ENCODE measurements around the gene NCKAP5. TPM values are rescaled to one million over a fixed set of nuclear protein-coding genes. Genes with fewer than 3 reads are reported as not detected.

The NCKAP5 gene
- polyA plus RNA-seq, 3 donors: not detected

DNA sequence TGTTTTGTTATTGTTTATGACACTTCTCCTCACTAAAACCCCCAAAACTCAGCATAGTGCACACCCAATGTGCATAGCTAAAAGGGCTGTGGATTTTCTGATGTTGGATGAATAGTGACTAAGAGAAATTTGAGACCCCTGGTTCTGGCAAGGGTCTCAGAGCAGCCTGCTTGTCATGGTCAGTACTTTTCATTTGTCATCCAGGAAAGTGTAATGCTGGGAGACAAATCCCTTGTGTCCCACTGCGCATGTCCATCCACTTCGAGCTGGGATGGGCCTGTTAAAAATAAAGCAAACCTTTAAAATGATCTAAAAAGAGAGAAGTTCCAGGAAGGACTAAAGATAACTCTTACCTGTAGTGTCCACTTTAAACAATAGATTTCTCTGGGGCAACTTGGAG, 851.3 kb downstream of the NCKAP5 start:
- Mint-ChIP-seq H3K27ac (no peak overlapping the region), H3K4me1 (no peaks in the 10 kb centered on the region), H3K36me3 (no peaks in the 10 kb centered on the region), H3K9me3 (peaks cover 0 to 3% (median 2%) of the 10 kb centered on the region in 7 donors), H3K27me3 (ENCODE audit: low read depth in 3 of 3) (no peaks in the 10 kb centered on the region), H3K4me3 (no peak overlapping the region)
- no peak overlapping the region for H3K27ac ChIP-seq (ENCODE audit: low read depth in 1 of 2, low read length in 2 of 2)
- intact Hi-C loops (cut with micrococcal nuclease): no loop called here
- no peaks in the 10 kb centered on the region for H3K9me3 ChIP-seq (replicated peaks in 1 of 2; ENCODE audit: control insufficient read depth in 1 of 2, insufficient read depth in 1 of 2, low read length in 2 of 2)
- H3K4me2 ChIP-seq (replicated peaks; ENCODE audit: extremely low read depth, low read length, poor library complexity, severe bottlenecking): no peak overlapping the region
- no peak overlapping the region for H3K4me3 ChIP-seq (replicated peaks in 1 of 3; ENCODE audit: low read depth in 2 of 3, low read length in 3 of 3)
- no peak for DNase-seq
- no peaks in the 10 kb centered on the region for H3K36me3 ChIP-seq (replicated peaks in 1 of 2; ENCODE audit: control insufficient read depth in 1 of 2, insufficient read depth in 2 of 2, low read length in 2 of 2)
- H4K20me1 ChIP-seq (ENCODE audit: insufficient read depth, low read length): no peaks in the 10 kb centered on the region
- no peaks in the 10 kb centered on the region for H3K4me1 ChIP-seq (ENCODE audit: control insufficient read depth in 1 of 2, insufficient read depth in 2 of 2, low read length in 2 of 2)
- H3K79me2 ChIP-seq (ENCODE audit: insufficient read depth, low read length): no peaks in the 10 kb centered on the region
- TF ChIP-seq CTCF (IDR thresholded peaks at IDR 0.05): no peak
- H2AFZ ChIP-seq (ENCODE audit: insufficient read depth, low read depth, low read length, poor library complexity, severe bottlenecking): no peak overlapping the region
- no peaks in the 10 kb centered on the region for H3K27me3 ChIP-seq (ENCODE audit: control insufficient read depth in 2 of 2, insufficient read depth in 2 of 2, low read length in 2 of 2)
- WGBS (ENCODE audit: insufficient coverage): no CpG with 5 or more reads among the region's 2 CpGs
- no peak overlapping the region for H3K9ac ChIP-seq (ENCODE audit: insufficient read depth, low read length, poor library complexity, severe bottlenecking)

DNA sequence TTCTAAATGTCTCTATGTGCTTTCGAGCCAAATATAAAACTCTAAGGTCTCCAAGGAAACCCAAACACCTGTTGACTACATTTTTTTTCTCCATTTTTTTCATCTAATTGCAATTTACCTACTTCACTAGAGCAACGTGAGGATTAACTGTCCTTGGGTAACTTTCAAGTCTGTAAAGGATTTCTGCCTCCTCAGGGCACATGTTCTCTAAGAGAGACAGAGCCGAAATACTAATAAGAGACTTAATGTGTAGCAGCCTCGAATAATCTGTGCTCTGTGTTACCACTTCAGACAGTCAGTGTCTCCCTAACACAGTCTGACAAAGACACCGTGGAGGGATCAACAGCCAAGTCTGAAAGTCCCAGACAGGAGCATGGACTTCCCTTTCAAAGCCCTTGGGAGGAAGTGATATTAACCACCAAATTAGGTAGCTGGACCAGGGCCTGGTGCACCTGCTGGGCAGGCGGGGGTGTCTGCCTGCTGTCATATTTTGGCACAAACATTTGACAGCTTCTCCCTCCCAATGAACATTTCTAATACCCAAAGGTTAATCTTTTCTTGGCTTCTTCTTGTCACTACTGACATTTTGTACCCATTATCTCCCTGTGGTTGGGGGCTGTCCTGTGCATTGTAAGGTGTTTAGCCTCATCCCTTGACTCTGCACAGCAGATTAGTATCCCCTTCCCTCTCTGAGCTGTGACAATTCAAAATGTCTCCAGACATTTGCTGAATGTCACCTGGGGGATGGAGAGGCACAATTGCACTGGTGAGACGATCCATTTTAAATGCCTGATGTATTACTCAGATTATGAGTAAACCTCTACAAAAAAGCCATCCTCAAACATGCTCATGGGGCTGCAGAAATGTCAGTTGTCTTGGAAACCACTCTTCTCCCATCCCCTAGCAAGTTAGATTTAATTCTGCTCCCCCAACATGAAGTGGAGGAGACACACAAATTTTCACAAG, 852.6 kb downstream of the NCKAP5 start:
- Histone ChIP-seq H3K27me3 (ENCODE audit: control insufficient read depth in 2 of 2, insufficient read depth in 2 of 2, low read length in 2 of 2) (no peaks in the 10 kb centered on the region), H3K9ac (ENCODE audit: insufficient read depth, low read length, poor library complexity, severe bottlenecking) (no peak overlapping the region), H3K9me3 (replicated peaks in 1 of 2; ENCODE audit: control insufficient read depth in 1 of 2, insufficient read depth in 1 of 2, low read length in 2 of 2) (no peaks in the 10 kb centered on the region), H3K4me1 (ENCODE audit: control insufficient read depth in 1 of 2, insufficient read depth in 2 of 2, low read length in 2 of 2) (no peaks in the 10 kb centered on the region), H3K4me2 (replicated peaks; ENCODE audit: extremely low read depth, low read length, poor library complexity, severe bottlenecking) (no peak overlapping the region), H2AFZ (ENCODE audit: insufficient read depth, low read depth, low read length, poor library complexity, severe bottlenecking) (no peak overlapping the region), H3K27ac (ENCODE audit: low read depth in 1 of 2, low read length in 2 of 2) (no peak overlapping the region), H3K36me3 (replicated peaks in 1 of 2; ENCODE audit: control insufficient read depth in 1 of 2, insufficient read depth in 2 of 2, low read length in 2 of 2) (no peaks in the 10 kb centered on the region), H3K4me3 (replicated peaks in 1 of 3; ENCODE audit: low read depth in 2 of 3, low read length in 3 of 3) (no peak overlapping the region), H4K20me1 (ENCODE audit: insufficient read depth, low read length) (no peaks in the 10 kb centered on the region), H3K79me2 (ENCODE audit: insufficient read depth, low read length) (no peaks in the 10 kb centered on the region)
- intact Hi-C loops (cut with micrococcal nuclease): no loop called here
- WGBS (ENCODE audit: insufficient coverage): no CpG with 5 or more reads among the region's 7 CpGs
- H3K9me3 Mint-ChIP-seq: peaks cover 0 to 3% (median 0%) of the 10 kb centered on the region in 7 donors
- TF ChIP-seq CTCF (IDR thresholded peaks at IDR 0.05): no peak
- DNase-seq: no peak
- H3K36me3 Mint-ChIP-seq: no peaks in the 10 kb centered on the region
- no peaks in the 10 kb centered on the region for H3K27me3 Mint-ChIP-seq (ENCODE audit: low read depth in 3 of 3)
- no peak overlapping the region for H3K4me3 Mint-ChIP-seq
- no peak overlapping the region for H3K27ac Mint-ChIP-seq
- H3K4me1 Mint-ChIP-seq: no peaks in the 10 kb centered on the region
